Gastrocnemius medialis (tissue), 4 donors: ENCODE measurements around the gene ZDHHC11. TPM values are rescaled to one million over a fixed set of nuclear protein-coding genes. Genes with fewer than 3 reads are reported as not detected.
"Not testable (repeated sequence)": the region's sequence is repeated elsewhere in the genome, so short reads cannot be mapped to it uniquely, and the experiment has no call there.

Source experiments
- ATAC-seq, 2 donors: fragments of 150-250 bp; one replicate each; pipeline ENCODE4 v1.9.1; 2016
- DNase-seq, 2 donors: peaks; one replicate each; pipeline ENCODE4 v3.0.0-alpha.2; 2019
- H3K27ac ChIP-seq, 4 donors: fragments of 200-600 bp; sonication (generic); 1 replicate in 1 of 4; 2 replicates in 3 of 4; pipeline ENCODE4 v1.5.1; 2016 to 2018; ENCODE audit warnings: mild to moderate bottlenecking in 2 of 4, moderate library complexity in 1 of 4
- H3K27me3 ChIP-seq, 3 donors: fragments of 200-600 bp; sonication (generic) in 2 of 3; 1 replicate in 1 of 3; 2 replicates in 2 of 3; pipeline versions ENCODE4 v1.5.1 to v1.6.0; 2016 to 2019; ENCODE audit warnings: mild to moderate bottlenecking in 1 of 3, moderate library complexity in 1 of 3
- H3K36me3 ChIP-seq, 2 donors: fragments of 200-600 bp; sonication (generic) in 1 of 2; one replicate each; pipeline ENCODE4 v1.5.1; 2017 to 2018
- H3K4me1 ChIP-seq, 2 donors: fragments of 200-600 bp; sonication (generic) in 1 of 2; one replicate each; pipeline ENCODE4 v1.5.1; 2016 to 2017; ENCODE audit warnings: mild to moderate bottlenecking in 2 of 2
- H3K4me3 ChIP-seq, 4 donors: fragments of 200-600 bp; sonication (generic) in 3 of 4; 1 replicate in 1 of 4; 2 replicates in 3 of 4; pipeline ENCODE4 v1.5.1; 2016 to 2019; ENCODE audit warnings: mild to moderate bottlenecking in 2 of 4
- H3K9me3 ChIP-seq, 3 donors: fragments of 200-600 bp; sonication (generic) in 2 of 3; 1 replicate in 1 of 3; 2 replicates in 2 of 3; pipeline ENCODE4 v1.5.1; 2016 to 2019
- CTCF ChIP-seq, 5 experiments: fragments of 450-650 bp in 3 of 5; fragments of 200-600 bp in 2 of 5; sonication (generic) in 2 of 5; IDR thresholded peaks in 4 of 5; conservative IDR thresholded peaks in 1 of 5; 1 replicate in 4 of 5; 2 replicates in 1 of 5; pipeline ENCODE4 v1.5.1; 2016 to 2019; ENCODE audit warnings: antibody characterized with exemption in 5 of 5, mild to moderate bottlenecking in 3 of 5, moderate library complexity in 3 of 5
- POLR2A ChIP-seq, 2 donors: fragments of 450-650 bp; IDR thresholded peaks; one replicate each; pipeline ENCODE4 v1.6.1; 2017; ENCODE audit warnings: antibody characterized with exemption in 2 of 2, mild to moderate bottlenecking in 2 of 2, moderate library complexity in 2 of 2
- in situ Hi-C, 4 donors: fragments of 200-750 bp; cut with MboI; loops; one replicate each; pipeline versions ENCODE4 v1.15.0 to v1.8.0; 2017; ENCODE audit warnings: low sequenced_read_pairs in 4 of 4
- intact Hi-C: fragments of 100-400 bp; cut with DNase I; formaldehyde crosslinking; loops from one replicate; pipeline ENCODE4 v1.15.1; 2023; ENCODE audit warnings: low total_unique reads
- total RNA-seq, 4 donors: library from RNA; depleted of rRNA; stranded (reverse); fragments of >200 nt; gene quantifications; one replicate each; pipeline versions ENCODE4 v1.1.0 to v1.2.3, GENCODE V29; 2016

Gene ZDHHC11
- total RNA-seq, 4 donors from 2014 or later = 0.85 to 3.8 (median 2.3) TPM; not detected in 1

DNA sequence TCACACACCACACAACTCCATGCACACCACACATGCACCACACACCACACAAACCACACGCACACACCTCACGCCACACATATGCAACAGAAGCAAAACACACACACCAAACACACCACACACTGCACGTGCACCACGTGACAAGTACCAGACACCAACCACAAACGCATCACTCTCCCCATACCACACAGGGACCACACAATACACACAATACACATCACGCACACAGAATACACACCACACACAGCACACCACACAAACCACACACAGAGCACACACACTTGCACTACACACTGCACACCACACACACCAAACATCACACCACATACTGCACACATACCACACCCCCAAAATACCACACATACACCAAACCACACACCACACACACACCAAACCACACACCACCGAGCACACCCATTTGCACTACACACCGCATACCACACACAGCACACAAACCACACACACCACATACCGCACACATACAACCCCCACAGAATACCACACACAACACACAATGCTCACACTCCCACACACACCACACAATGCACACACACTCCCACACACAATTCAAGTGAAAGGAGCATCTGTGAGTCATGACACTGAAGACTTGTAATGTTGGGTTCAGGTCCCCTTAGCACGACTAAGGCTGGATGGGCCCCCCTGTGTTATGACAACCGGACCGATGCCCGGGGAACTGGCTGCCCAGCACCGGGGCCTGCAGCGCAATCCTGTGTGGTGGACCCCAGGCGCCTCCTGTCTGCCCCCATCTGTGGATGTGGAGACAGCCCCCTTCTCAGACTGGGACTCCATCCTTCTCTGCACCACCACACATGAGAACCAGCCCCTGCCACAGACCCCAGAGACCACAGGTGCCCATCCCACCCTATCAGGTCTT lies 6.0 kb upstream of the ZDHHC11 start:
- H3K4me3 ChIP-seq = no peak overlapping the region
- no peak for TF ChIP-seq CTCF (IDR thresholded peaks at IDR 0.05 in 4 of 5, conservative IDR thresholded peaks at IDR 0.05 in 1 of 5)
- TF ChIP-seq POLR2A (IDR thresholded peaks at IDR 0.05) = no peak
- no peak for DNase-seq
- intact Hi-C loops = no loop called here
- H3K36me3 ChIP-seq = no peaks in the 10 kb centered on the region
- no peaks in the 10 kb centered on the region for H3K4me1 ChIP-seq
- H3K27ac ChIP-seq = no peak overlapping the region
- H3K9me3 ChIP-seq = no peaks in the 10 kb centered on the region
- ATAC-seq = no peak
- peaks cover 14 to 19% (median 15%) of the 10 kb centered on the region in 3 donors for H3K27me3 ChIP-seq
- in situ Hi-C loops = no loop called here

DNA sequence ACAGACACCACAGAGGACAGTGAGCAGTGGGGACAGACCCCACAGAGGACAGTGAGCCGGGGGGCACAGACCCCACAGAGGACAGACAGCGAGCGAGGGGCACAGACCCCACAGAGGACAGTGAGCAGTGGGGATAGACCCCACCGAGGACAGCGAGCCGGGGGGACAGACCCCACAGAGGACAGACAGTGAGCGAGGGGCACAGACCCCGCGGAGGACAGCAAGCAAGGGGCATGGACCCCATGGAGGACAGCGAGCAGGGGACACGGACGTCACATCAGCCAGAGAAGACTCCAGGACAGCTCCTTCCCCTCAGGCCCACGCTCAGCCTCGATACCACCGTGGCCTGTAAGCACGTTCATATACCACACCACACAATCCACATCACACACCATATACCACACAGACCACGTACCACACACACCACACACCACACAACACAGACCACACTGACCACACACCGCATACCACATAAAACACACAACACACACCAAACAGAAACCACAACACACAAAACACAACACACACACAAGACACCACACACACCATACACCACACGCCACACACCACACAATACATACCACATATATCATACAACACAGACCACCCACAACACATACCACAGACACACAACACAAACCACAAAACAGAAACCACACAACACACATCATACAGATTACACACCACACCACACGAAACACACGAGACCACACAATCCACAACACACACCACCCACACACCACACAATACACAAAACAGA lies 5.2 kb upstream of the ZDHHC11 start:
- TF ChIP-seq CTCF (IDR thresholded peaks at IDR 0.05 in 4 of 5, conservative IDR thresholded peaks at IDR 0.05 in 1 of 5) (no peak), POLR2A (IDR thresholded peaks at IDR 0.05) (no peak)
- in situ Hi-C loops (no loop called here), intact Hi-C loops (no loop called here)
- no peak for ATAC-seq
- Histone ChIP-seq H3K27ac (no peak overlapping the region), H3K9me3 (no peaks in the 10 kb centered on the region), H3K4me1 (no peaks in the 10 kb centered on the region), H3K36me3 (no peaks in the 10 kb centered on the region), H3K27me3 (peaks cover 21 to 26% (median 23%) of the 10 kb centered on the region in 3 donors), H3K4me3 (no peak overlapping the region)
- no peak for DNase-seq

- Histone ChIP-seq H3K4me1 (no peaks in the 10 kb centered on the region), H3K4me3 (no peak overlapping the region), H3K27me3 (peaks cover 29 to 34% (median 31%) of the 10 kb centered on the region in 3 donors), H3K36me3 (no peaks in the 10 kb centered on the region), H3K9me3 (no peaks in the 10 kb centered on the region), H3K27ac (no peak overlapping the region)
- in situ Hi-C loops = no loop called here
- no peak for TF ChIP-seq CTCF (IDR thresholded peaks at IDR 0.05 in 4 of 5, conservative IDR thresholded peaks at IDR 0.05 in 1 of 5)
- TF ChIP-seq POLR2A (IDR thresholded peaks at IDR 0.05) = no peak
- intact Hi-C loops = no loop called here
- DNase-seq (no peak), ATAC-seq (no peak)
Observed at GRCh38 chr5:854966-855743, 4.4 kb upstream of the ZDHHC11 start.

- no peaks in the 10 kb centered on the region for H3K36me3 ChIP-seq
- H3K4me1 ChIP-seq = no peaks in the 10 kb centered on the region
- in situ Hi-C loops = no loop called here
- H3K27me3 ChIP-seq = peaks cover 29 to 40% (median 38%) of the 10 kb centered on the region in 3 donors
- no peaks in the 10 kb centered on the region for H3K9me3 ChIP-seq
- no peak overlapping the region for H3K27ac ChIP-seq
- DNase-seq (peak in 1 of 2 donors; percentile 5), ATAC-seq (no peak)
- TF ChIP-seq POLR2A (IDR thresholded peaks at IDR 0.05) (no peak), CTCF (IDR thresholded peaks at IDR 0.05 in 4 of 5, conservative IDR thresholded peaks at IDR 0.05 in 1 of 5) (no peak)
- no peak overlapping the region for H3K4me3 ChIP-seq
- intact Hi-C loops = no loop called here
Observed at GRCh38 chr5:854217-854616, 3.4 kb upstream of the ZDHHC11 start.

DNA sequence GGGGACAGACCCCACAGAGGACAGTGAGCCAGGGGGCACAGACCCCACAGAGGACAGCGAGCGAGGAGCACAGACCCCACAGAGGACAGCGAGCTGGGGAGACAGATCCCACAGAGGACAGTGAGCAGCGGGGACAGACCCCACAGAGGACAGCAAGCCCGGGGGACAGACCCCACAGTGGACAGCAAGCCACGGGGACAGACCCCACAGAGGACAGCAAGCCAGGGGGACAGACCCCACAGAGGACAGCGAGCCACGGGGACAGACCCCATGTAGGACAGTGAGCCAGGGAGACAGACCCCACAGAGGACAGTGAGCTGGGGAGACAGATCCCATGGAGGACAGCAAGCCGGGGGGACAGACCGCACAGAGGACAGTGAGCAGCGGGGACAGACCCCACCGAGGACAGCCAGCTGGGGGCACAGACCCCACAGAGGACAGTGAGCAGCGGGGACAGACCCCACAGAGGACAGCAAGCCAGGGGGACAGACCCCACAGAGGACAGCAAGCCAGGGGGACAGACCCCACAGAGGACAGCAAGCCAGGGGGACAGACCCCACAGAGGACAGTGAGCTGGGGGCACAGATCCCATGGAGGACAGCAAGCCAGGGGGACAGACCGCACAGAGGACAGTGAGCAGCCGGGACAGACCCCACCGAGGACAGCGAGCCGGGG lies 2.8 kb upstream of the ZDHHC11 start:
- H3K9me3 ChIP-seq, in situ Hi-C loops, H3K27ac ChIP-seq, intact Hi-C loops, H3K4me3 ChIP-seq, ATAC-seq, H3K4me1 ChIP-seq, H3K36me3 ChIP-seq: not testable (repeated sequence)
- H3K27me3 ChIP-seq = peaks cover 29 to 40% (median 38%) of the 10 kb centered on the region in 3 donors
- DNase-seq = peak in 1 of 2 donors; percentile 4
